Suprapubic skin (tissue), 4 donors: ENCODE data around the gene POC1B.

Experiments used
- EP300 ChIP-seq: sonication (generic); formaldehyde crosslinking; IDR thresholded peaks from one replicate; pipeline ENCODE4 v1.6.1; 2017; ENCODE audit warnings: antibody characterized with exemption
- POLR2A ChIP-seq, 2 donors: fragments of 450-650 bp; IDR thresholded peaks; one replicate each; pipeline ENCODE4 v1.6.1; 2017; ENCODE audit warnings: antibody characterized with exemption in 2 of 2, mild to moderate bottlenecking in 2 of 2, moderate library complexity in 2 of 2
- POLR2AphosphoS5 ChIP-seq, 3 donors: sonication (generic); formaldehyde crosslinking; IDR thresholded peaks; one replicate each; pipeline ENCODE4 v1.6.1; 2017; ENCODE audit warnings: antibody characterized with exemption in 3 of 3
- TF ChIP-seq, protein P1 (sequence below), 2 donors: fragments of 200-600 bp in 1 of 2; fragments of 450-650 bp in 1 of 2; sonication (generic) in 1 of 2; IDR thresholded peaks; one replicate each; pipeline ENCODE4 v1.5.1; 2016 to 2019; ENCODE audit warnings: antibody characterized with exemption in 2 of 2, mild to moderate bottlenecking in 1 of 2, moderate library complexity in 1 of 2

GRCh38 chr12:89516633-89517032 is 9.2 kb downstream of the POC1B start:
- TF ChIP-seq, protein P1, sequence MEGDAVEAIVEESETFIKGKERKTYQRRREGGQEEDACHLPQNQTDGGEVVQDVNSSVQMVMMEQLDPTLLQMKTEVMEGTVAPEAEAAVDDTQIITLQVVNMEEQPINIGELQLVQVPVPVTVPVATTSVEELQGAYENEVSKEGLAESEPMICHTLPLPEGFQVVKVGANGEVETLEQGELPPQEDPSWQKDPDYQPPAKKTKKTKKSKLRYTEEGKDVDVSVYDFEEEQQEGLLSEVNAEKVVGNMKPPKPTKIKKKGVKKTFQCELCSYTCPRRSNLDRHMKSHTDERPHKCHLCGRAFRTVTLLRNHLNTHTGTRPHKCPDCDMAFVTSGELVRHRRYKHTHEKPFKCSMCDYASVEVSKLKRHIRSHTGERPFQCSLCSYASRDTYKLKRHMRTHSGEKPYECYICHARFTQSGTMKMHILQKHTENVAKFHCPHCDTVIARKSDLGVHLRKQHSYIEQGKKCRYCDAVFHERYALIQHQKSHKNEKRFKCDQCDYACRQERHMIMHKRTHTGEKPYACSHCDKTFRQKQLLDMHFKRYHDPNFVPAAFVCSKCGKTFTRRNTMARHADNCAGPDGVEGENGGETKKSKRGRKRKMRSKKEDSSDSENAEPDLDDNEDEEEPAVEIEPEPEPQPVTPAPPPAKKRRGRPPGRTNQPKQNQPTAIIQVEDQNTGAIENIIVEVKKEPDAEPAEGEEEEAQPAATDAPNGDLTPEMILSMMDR (IDR thresholded peaks at IDR 0.05), result no peak
- TF ChIP-seq POLR2AphosphoS5 (IDR thresholded peaks at IDR 0.05) (no peak), EP300 (no peak), POLR2A (IDR thresholded peaks at IDR 0.05) (no peak)
